Left renal cortex interstitium (tissue), 4 donors: ENCODE data around the gene SLIT1. TPM values are rescaled to one million over a fixed set of nuclear protein-coding genes. Genes with fewer than 3 reads are reported as not detected.
A peak's percentile ranks its signal among the peaks of the same experiment; 100 is the strongest.

Source experiments
- DNase-seq, 4 donors: peaks; one replicate each; pipeline ENCODE4 v3.0.0-alpha.2; 2013; ENCODE audit warnings: low read depth in 4 of 4, low spot score in 2 of 4, missing footprints in 1 of 4
- polyA plus RNA-seq, 4 donors: library from polyadenylated mRNA; unstranded; fragments of 120-200 nt; gene quantifications; one replicate each; pipeline ENCODE4 v1.2.1, GENCODE V29; 2013; ENCODE audit not compliant: insufficient read length in 4 of 4

SLIT1 gene
- polyA plus RNA-seq, 4 donors, result 5.8 to 9.7 (median 7.2) TPM

DNA sequence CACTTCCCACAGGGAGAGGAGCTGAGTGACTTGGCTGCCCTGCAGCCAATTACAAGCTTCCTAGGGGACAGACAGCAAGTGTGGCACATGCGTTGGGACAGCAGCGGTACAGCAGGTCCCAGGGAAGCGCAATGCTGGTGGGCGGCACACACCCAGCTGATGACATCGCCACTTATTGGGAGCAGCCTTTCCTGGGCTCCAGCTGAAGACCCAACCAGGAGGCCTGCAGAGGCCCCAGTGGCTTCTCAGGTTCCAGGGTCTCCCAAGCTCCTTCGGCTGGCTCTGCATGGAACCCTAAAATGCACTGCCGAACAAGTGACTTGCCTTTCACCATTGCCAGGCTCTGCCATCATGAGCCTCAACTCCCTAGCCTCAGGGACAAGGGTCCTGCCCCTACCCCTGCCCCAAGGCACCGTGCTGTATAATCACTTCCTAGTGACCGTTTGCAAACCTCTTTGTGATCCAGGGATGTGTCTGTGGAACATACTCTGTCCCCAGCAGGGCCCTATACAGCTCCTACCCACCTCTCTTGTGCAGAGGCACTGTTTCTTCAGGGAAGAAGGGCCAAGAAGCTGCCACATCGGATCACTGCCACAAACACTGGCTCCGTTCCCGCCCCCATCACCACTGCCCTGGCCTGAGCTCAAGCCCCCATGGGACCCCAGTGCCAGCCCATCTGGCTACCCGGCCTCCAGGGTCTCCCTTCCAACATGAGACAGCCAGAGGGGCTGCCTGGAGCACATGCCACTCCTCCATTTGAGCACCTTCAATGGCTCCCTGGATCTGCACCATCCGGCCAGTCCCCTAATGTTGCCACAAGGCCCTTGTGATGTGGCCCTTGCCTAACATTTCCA, 19.3 kb upstream of the SLIT1 start:
- DNase-seq, result no peak

DNA sequence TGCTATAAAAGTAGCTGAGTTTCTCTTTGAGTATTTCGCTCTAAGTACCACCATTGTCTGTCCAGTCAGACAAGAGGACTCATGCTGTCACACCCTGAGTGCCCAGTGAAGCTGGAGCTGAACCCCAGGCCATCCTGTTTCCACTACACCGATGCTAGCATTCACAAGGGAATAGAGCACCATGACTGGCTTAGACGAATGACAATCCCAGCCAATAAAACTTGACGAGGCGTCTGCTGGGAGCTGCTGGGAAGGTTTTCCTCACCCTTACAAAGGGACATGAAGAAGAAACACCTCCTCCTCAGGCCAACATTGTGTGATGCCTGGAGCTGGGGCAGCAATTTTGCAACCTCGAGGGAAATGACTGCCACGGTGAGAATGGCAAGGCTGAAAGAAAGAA, 17.5 kb upstream of the SLIT1 start:
- no peak for DNase-seq

DNA sequence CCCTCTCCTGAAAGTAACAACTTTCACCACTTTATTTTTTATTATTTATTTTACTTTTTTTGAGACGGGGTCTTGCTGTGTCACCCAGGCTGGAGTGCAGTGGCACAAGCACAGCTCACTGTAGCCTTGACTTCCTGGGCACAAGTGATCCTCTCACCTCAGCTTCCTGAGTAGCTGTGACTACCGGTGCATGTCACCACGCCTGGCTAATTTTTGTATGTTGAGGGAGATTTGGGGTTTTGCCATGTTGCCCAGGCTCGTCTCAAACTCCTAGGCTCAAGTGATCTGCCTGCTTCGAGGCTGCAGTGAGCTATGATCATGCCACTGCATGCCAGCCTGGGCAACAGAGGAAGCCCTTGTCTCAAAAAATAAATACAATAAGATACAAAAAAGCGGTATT, 14.9 kb upstream of the SLIT1 start:
- no peak for DNase-seq

DNA sequence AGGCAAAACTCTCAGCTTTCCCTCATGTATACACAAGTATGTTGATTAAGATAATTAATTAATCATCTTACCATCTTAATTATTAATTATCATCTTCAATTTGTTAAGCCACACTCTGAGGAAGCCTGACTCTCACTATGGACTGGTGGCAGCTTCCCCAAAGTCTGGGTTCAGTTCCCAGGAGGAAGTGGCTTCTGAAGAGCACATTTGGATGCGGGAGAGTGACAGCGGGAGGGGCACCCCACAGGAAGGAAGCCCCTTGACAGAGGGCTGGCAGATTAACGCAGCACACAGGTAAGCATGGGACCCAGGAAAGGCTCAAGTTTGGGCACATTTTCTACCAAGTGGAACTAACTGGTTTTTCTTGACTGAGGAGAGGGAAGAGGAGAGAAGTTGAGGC, 13.4 kb upstream of the SLIT1 start:
- no peak for DNase-seq

DNA sequence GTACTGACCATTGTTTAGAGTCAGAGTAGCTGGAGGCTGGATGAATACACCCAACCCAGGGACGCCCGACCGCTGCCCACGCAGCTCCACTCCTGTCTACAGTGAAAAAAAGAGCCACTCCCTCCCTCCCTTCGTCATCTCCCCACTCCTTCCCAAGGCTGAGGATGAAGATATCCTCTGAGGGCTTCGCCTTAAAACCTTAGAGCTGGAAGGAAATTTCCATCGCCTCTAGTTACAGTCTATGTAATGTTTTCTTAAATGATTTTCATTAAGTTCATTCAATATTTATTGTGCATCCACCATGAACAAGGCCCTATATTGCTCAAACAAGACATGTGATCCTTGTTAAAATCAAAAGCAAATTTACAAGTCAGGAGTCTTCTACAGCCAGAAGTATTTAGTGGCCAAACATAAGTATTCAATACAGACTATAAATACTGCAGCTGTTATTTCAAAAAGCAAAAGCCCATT, 11.3 kb upstream of the SLIT1 start:
- DNase-seq, result no peak

DNA sequence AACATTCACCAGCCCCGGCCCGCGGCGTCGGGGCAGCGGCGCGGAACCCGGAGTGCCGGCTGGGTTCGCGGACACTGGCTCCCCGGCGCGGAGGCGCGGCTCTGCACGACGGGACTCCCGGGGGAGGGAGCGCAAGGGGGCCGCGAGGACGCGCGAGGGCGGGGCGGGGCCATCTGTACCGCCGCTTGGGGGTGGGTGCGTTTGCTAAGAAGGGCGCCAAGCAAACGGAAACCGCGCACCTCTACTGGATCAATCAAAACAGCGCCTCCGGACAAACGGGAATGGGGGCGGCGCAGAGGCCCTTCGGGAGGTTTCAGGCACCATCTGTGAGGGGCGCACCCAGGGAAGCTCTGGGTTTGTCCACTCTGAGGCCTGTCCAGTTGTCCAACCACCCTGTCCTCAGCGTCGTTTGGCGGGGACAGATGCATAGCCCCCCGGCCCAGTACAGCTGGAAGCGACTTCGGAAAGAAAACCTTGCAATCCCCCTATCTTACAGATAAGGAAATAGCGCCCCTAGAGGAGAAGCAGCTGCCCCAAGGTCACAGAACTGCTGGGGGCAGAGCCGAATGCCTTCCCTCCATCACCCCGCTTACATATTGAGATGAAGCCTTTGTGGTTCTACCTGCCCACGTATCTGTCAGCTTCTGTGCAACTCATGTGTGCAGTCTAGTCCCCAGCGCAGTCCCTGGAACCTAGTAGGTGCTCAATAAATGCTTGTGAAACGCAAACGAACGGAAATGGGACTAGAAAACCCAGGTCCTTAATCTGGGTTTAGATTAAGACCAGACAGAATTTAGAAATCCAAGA, 10.7 kb upstream of the SLIT1 start:
- peak in 1 of 4 donors; percentile 37 for DNase-seq

DNA sequence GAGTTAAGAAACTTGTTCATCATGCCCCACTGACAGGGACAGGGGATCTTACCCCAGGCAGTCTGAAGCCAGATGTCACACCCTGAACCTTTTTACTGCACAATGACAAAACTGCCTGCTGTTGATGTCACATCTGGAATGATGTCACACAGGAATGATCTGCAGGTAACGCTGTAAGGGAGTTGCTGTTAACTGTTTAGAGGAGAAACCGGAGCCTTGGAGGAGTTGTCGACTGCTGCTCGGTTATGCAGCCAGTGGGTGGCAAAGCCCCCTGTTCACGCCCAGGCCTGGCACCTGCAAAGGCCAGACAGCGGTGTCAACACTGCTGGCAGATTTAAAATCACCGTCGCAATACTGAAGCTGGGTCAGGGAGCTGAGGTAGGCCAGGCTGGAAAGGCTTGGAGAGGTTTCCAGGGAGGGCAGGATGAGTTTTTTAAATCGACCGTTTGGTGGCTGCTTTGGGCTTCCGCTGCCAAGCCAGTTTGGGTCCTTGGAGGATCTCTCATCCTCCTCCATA, 10.0 kb upstream of the SLIT1 start:
- no peak for DNase-seq

DNA sequence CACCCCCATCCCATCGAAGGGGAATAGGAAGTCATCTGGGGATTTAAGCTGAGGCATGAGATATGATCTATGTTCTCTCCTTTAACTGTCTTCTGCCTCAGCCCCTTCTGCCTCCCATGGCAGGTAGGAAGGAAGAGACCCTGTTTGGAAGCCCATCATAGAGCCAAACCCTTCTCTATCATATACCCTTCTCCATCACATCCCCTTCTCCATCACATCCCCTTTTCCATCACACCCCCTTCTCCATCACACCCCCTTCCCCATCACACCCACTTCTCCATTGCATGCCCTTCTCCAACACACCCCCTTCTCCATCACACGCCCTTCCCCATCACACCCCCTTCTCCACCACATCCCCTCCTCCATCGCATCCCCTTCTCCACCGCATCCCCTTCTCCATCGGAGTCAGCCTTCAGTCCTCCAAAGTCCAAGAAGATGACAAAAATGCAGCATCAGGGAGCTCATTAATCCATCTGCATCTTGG, 7.2 kb upstream of the SLIT1 start:
- no peak for DNase-seq

DNA sequence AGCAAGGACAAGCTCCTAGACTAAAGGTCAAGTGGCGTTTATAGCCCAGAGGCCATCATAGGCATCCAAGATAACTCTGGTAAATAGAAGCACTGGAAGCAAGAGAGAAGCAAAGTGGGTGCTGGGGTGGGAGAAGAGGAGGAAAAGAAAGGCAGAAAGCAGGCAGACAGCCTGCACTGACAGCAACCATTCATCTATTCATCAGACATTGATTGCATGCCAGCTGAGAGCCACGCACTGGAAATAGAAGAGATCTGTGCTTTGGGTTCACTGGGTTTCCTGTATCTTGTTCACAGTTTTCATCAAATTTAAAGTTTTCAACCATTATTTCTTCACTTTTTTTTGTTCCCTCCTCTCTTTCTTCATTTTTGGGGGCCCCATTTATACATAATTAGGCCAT, 4.7 kb upstream of the SLIT1 start:
- no peak for DNase-seq

DNA sequence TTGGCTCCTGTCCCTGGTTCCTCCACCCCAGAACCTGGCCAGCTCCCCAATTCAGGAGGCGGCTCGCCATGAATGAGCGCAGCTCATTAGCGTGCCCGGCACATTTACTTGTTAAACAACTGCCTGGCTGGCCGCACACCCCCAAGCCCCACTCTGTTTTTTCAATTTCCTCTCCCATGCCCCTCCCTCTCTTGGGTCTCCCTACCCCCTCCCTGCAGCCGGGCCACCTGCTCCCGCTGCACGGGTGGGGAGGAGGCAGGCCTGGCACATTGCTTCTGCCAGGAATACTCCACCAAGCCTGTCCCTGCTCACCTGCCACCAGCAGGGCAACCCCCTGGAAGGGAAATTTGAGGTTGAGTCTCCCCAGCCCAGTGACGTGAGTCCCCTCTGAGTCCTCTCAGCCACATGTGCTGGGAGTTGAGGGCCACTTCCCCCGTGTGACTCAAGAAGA, 2.5 kb upstream of the SLIT1 start:
- DNase-seq, result no peak

DNA sequence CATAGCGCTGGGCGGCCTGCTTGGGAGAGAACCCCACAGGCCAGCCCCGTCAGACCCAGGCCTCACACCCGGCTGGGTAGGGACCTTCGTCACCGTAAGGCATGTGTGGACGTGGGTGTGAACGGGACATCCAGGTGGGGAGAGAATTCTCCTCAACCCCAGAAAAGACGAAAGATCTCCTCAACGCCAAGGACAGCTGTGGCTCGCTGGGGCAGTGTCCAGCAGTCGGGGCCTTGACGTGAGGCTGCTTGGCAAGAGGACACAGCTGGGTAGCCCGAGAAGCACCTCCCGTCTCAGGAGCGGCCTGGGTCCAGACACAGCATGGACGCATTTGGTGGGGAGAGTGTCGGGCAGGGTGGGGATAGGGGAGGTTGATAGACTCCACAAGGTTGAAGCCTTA, 1.2 kb upstream of the SLIT1 start:
- no peak for DNase-seq

DNA sequence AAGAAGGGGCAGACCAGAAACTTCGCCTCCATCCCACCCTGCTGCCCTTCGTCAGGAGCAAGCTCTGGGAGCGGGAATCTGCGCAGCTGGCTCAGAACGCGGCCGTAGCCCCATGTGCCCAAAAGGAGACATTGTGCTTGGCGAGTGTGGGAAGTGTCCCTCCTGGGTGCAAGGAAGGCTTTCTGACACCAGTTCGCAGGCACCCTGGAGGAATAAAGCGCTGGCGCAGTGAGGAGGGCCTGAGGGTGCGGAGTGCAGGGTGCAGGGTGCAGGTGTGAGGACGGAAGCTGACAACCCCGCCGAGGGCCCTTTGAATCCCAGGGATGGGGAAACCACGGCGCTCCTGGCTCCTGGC, 811 bp downstream of the SLIT1 start:
- no peak for DNase-seq

DNA sequence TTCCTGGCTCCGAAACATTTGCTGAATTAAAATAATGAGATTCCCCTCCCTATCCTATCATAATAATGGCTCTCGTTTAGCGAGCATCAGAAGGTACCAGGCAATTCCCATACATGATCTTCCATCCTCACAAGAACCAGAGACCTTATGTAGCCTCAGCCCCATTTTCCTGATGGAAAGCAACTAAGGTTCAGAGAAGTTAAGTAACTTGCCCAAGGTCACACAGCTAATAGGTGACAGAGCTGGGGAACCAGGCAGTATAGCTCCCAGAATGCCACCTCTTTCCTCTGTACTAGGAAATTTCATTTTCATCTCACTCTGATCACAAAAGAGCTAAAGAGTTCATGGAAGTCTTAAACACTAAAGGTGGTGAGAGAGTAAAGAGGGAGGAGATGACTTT, 2.4 kb downstream of the SLIT1 start:
- no peak for DNase-seq

DNA sequence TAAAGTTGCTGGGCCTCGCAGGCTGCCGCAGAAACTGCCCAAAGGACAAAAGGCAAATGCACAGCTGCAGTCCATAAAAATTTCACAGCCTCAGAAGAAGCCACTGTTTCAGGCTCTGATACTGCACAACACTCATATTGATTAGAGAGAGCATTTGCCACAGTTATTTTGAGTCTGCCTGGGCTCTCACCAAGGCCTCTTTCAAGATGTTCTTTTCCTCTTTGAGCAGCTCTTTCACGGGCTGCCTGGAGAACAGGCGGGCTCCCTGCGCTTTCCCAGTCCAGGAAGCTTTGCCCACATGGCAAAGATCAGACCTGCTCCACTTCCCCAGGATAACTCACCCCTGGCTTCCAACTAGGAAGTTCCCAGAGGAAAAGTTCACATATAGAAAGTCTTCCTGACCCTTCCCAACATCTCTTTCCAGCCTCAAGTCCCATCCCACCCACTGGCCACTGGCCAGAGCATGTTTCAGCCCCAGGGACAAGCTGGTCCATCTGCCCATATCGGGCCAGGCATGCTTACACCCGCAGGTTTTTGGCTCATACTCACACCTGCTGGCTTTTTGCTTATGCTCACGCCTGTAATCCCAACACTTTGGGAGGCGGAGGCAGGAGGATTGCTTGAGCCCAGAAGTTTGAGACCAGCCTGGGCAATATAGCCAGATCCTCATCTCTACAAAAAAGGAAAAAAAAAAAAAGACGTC, 3.3 kb downstream of the SLIT1 start:
- no peak for DNase-seq

DNA sequence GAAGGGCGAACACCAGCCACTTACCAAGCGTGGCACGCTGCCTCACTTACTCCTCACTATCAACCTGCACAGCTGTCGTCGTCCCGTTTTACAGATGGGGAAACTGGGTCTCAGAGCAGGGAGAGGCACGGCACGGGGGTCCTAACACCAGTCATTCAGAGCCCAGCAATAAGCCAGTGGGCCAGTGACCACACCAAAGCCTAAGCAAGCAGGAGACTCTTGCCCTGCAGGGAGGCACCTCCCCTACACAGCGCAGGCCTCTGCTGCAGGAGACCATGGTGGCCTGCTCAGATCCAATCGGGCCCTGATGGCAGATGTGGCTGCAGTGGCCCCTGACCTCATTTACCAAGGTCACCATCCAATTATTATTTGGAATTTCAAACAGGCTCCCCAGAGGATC, 4.8 kb downstream of the SLIT1 start:
- DNase-seq, result no peak

DNA sequence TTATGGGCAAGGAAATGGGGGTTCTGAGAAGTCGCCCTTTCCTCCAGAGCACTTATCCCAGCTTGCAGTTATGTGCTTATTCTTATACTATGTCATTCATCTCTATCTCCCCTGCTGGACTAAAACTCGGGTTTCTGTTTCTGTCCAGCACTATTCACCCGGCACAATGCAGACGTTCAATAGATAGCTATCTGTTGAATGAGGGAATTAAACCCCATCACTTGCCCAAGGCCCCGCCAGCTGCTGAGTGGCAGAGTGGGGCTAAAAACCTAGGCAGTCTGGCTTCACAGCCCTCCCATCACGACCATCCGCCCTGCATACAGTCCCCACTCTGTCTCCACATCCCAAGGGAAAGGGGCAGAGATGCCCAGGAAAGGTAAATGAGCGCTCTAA, 5.4 kb downstream of the SLIT1 start:
- no peak for DNase-seq

DNA sequence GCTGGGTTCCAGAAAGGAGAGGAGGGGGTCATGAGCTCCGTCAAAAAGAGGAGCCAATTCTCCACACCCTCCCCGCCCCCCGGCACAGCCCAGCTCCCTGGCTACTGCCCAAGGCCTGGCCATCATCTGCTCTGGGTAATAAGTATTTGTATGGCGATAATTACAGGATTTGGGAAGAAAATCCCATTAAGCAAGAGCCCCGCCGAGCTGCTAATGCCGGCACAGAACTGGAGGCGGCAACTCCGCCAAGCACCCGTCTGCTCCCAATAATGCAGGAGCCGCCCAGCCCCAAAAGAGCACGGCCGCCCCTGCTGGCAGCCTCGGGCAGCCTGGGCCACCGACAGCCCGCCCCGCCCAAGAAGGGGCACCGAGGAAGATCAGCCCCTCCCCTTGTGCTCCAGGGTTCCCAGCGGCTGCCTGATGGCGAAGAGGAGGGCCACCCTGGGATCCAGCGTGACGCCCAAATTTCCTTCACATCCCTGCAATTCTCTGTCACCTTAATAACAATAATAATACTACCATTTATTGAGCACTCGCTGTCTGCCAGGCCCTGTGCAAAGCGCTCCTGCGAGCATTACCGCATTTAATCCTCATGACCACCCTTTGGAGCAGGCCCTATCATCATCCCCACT, 5.9 kb downstream of the SLIT1 start:
- no peak for DNase-seq

DNA sequence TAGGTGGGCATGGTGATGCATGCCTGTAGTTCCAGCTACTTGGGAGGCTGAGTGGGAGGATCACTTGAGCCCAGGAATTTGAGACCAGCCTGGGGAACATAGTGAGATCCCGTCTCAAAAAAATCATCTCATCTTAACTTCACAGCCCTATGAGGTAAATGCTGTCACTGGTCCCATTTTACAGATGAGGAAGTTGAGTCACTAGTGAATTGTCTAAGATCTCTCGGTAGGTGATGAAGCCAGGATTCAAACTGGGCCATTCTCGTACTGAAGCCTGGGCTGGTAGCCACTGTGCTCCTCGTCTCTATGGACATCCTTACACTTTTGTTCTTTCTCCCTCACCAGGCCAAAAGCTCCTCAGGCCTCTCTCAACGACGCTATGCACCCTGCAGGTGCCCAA, 6.4 kb downstream of the SLIT1 start:
- DNase-seq, result no peak

DNA sequence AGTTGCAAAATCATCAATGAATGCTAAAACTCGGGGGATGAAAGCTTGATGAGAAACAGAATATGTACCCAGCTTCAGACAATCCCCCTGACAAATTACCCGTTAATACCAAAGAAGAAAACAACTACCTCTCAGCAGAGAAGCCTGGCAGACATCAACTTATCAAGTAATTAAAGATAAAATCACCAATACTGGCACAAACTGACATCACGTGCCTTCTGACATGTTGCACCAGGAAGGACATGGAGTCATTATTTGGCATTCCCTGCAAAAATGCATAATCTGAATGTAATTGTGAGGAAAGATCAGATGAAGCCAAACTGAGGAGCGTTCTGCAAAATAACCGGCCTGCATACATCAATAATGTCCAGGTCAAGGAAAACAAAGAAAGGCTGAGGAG, 7.7 kb downstream of the SLIT1 start:
- DNase-seq, result no peak

DNA sequence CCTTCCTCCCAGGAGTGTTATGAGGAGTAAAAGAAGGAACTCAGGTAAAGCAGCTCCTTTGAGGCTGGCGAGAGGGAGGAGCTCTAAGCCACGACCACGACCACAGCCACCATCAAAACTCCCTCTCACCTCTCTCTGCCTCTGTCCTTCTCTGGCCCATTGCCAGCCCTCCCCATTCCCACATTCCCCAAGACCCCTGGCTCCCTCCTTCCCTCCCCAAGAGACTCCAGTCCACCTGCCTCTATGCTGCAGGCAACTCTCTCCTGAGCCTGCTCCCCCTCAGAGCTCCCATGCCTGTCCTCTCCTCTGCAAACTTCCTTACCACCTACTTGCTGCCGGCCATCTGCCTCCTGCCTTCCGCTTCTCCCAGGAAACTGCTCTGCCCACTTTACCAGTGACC, 9.5 kb downstream of the SLIT1 start:
- no peak for DNase-seq
